Ecto neural progenitor cell (in vitro differentiated cells): Measurements from ENCODE around the gene RRP1.

Source experiments
- DNase-seq: peaks from one replicate; pipeline ENCODE4 v3.0.0-alpha.2; 2018; ENCODE audit warnings: low spot score

Gene RRP1

DNA sequence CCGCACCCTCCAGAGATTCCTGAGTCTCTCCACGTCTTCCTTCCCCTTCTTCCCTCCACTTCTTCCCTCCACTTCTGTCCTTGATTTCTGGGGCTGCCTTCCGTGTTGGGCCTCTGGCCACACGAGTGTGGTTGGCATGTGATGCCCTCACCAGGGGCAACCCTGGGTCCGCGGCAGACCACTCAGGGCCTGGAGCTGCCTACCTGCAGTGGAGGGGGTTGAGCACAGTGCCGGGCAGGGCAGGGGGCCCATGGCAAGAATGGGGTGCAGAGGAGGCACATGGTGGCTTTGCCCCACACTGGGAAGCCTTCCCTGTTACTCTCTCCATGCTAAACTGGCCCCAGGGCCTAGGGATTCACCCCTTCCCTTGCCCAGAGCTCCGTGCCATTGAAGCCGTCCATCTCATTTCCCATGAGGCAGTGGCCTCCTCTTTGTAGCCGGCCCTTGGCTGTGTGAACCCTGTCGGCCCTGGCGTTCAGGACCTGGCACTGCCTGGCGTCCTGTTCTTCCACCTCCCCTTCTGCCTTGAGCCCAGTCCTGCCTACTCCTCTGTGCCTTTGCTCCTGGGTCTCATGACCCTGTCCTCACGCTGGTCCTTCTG is 13.4 kb downstream of the RRP1 start:
- no peak for DNase-seq

DNA sequence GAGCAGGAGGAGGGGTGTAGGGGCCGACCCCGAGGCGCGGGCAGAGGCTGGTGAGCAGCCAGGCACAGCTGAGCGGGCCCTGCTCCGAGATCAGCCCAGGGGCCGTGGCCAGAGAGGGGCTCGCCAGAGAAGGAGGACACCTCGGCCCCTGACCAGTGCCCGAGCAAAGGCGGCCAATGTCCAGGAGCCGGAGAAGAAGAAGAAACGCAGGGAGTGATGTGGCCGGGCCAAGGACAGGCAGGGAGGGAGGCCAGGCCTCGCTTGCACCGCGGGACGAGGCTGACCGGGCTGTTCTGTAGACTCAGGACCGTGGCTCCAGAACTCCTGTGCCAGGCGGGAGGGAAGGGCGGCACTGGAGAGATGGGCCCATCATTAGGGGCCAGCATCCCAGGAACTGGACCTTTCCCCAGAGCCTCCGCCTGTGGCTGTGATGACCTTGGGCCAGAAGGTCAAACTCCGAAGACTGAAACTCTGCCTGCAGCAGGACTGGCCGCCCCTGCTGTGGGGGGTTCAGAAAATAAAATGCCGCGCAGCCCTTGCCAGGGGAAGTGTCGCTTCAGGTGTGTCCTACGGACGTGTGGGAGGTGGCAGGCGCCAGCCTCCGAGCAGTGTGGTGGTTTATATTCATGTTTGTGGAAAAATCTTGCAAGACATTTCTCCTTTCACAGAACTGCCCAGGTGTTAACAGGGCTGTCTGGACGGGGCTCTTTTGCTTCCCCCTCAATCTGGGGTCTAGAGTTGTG is 14.4 kb downstream of the RRP1 start:
- DNase-seq: no peak

DNA sequence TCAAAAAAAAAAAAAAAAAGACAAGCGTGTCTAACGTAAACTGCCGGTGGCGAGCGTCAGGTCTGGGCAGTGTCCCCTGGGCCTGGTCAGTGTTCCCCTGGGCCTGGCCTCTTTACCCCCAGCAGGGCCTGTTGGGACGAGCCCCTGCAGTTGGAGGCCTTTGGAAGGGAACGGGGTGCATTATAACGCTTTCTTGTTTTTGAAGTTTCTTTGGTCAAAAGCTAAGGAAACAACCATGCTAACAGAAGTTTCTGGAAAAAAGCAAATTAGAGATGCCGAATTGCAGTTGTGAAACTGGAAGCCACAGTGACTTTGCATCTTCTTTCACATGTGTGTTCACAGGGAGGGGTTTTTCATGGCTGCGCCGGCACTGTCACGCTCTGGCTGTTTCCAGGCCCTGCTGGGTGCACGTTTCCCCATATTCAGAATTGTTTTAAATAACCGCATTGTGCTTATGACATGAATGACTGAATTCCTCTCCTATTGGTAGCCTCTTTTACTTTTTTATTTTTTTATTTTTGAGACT is 16.0 kb downstream of the RRP1 start:
- DNase-seq: no peak

DNA sequence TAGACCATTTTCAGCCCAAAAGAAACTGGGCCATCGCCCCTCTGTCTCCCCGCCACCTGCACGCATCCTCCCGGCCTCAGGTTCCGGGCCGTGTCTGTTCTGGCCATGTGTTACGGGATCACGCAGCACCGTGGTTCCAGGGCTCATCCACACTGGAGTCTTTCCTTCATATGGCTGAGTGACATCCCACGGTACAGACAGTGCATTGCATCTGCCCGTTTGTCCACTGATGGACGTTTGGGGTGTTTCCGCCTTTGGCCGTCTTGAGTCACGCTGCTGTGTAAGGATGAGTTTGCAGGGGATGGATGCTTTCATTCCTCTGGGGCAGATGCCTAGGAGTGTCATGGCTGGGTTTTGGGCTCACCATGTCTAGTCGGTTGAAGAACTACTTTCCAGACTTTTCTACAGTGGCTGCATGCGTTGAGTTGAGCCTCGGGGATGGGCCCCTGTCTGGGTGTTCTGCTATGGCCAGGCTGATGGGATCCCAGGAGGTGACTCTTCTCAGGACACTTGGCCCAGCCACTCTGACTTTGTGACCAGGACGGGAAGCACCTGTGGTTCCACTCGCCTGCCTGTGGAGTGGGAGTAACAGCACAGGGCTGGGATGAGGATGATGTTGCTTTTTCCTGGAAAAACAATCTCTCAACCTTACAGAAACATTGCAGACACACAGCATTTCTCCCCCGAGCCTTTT is 16.8 kb downstream of the RRP1 start:
- no peak for DNase-seq

DNA sequence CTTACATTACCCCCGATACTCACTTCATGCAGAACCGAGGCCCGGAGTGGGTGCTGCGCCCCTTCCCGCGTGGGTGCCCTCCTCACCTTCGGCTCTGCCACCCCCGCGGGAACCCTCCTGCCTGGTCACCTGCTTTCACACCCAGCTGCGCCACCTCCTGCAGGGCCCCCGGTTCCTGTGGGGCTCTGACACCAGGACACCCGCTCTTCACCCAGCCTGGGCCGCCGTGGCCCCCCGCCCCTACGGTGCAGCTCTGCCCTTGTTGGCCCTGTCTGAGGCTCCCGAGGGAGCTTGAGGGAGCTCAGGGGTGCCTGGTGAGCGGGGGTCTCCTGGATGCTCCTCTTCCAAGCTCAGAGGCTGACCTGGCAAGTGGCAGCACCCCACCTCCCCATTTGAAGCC is 19.0 kb downstream of the RRP1 start:
- no peak for DNase-seq

DNA sequence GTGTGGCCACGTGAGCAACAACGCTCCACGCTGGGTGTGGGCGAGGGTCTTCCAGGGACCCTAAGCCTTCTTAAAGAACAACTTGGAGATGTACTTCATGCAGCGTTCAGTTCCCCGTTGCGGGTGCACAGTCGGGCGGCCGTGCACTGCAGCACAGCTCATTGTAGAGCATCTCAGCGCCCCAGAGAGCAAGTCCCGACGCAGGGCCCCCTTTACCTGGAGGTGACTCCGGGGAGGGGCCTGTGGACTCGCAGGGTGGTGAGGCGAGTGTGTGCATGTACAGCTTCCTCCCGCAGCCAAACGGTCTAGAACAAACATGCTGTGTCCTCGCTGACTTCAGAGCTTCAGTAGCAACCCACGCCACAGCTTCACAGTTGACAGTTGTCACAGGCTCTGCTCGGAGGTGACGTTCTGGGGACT is 19.5 kb downstream of the RRP1 start:
- DNase-seq: no peak

DNA sequence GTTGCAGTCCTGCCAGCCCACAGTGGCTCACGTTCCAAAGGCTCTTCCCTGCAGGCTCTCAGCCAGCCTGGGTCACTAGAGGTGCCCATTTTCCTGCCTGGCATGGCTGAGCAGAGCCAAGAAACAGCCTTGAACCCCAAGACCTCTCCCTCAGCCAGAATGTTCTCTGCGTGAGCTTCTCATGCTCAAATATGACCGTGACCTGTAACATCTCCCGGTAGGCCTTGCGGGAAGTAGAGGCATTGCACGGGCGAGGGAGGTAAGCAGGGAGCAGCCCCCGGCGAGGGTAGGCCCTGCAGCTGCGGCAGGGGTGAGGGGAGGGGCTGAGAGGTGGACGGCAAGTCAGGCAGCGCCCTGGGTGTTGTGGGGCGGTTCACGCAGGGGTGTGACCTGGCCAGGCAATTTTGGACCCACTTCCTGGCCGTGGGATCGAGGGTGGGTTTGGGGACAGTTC is 20.0 kb downstream of the RRP1 start:
- no peak for DNase-seq

DNA sequence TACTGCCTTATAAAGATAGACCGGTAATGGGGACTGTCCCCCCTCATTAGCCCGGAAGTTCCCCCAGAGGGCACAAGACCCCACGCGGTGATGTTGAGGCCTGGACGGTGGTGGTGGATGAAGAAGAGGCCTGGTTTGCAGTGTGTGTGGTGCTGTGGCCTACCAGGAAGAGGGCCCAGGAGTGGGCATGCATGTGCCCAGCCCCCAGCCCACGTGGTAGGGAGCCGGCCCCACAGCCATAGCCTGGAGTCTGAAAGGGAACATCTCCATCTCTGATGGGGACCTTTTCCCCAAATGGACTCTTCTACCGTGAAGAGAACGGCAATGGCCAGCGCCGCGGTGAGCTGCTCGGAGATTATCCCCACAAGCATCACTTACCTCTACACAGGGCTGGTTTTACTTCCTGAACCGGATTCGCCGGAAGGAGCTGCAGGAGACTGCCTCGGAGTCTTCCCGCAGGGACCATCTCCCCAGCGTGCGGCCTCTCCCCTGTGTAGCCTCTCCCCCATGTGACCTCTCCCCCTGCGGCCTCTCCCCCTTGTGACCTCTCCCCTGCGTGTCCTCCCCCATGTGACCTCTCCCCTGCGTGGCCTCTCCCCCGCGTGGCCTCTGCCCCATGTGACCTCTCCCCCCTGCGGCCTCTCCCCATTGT is 20.6 kb downstream of the RRP1 start:
- DNase-seq: no peak

DNA sequence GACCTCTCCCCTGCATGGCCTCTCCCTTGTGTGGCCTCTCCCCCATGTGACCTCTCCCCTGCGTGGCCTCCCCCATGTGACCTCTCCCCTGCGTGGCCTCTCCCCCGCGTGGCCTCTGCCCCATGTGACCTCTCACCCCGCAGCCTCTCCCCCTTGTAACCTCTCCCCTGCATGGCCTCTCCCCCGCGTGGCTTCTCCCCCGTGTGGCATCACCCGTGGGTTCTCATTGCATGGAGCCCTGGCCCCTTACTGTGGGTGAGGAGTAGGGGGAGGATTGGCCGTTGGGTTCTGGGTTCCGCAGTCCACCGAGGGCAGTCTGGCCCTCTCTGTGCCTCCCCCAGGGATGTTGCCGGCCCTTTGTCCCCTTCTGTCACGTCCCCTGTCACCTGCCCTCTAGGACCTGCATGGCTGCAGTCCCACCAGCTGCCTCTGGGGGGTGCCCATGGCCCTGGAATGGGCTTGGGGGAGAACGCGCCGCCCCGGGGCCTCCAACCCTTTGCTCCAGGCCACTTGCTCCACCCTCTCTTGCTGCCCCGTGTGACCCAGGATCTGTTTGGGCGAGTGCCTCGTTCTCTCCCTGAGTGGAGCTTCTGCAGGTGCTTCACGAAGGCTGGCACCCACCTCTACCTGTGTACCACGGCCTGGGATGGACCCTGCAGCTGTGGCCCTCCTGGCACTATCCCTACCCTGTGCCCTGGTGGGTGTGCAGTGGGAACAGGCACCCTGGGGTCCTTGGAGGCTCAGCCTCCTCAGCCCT is 21.3 kb downstream of the RRP1 start:
- DNase-seq: peak; percentile 95

DNA sequence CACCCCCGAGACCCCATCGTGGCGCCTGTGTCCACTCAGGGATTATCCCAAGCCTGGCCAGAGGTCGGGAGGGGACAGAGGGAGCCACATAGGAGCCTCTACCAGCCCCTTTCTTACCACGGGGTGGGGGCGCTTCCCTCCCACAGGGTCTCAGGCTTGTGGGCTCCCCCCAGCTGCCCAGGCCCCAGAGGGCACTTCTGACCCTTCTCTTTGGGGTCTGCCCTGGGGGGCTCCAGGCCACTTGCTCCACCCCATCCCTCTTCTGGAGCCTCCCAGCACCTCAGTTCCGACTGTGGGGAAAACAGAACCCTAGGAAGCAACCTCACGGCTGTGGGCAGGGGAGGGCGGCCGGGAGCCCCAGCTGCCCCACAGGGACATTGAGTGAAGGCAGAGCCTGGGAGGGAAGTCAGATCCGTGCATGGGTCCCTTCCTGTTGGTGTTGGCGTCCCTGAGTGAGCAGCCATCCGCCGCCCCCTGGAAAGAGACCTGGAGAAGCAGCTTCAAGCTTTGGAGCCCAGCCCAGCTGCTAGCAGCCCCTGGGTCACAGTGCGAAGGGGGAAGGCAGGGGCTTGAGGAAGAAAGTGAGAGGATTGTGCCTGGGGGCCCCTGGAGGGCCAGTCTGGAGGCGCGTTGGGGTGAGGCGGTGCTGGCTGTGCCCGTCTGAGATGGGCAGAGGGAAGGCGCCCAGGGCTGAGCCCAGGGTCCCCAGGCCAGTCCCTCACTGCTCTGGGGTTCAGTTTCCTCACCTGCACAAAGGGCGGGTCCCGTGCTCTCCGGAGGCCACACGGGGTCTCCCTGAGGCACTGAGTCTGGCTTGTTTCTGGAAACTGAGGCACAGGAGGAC is 22.1 kb downstream of the RRP1 start:
- DNase-seq: no peak

DNA sequence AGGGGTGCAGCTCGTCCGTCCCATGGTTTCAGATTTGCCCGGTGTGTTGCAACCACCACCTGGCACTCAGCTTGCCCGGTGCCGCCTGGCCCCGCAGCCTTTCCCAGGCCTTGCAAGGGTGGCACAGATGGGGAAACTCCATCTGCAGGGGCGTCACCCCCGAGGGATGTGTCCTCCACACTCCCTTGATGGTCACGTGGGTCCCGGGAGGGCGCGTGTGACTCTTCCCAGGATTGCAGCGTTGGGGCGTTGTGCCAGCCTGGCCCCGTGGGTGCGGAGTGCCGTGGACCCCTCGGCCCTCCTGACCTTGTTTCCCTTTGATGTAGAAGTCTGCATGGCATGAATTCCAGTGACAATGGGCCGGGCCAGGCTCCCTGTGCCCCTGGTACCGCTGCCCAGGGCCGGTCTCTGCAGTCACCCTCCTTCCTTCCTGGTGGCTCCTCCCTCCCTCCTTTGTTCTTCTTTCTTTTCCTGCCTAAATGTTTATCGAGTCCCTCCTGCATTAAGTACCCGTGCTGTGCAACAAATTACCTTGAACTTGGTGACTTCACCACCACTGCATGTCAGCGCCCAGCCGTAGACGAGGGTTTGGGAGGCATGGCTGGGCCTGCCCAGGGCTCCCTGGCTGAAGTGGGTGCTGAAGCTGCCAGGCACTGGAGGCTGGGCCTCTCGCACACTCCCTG is 22.9 kb downstream of the RRP1 start:
- DNase-seq: no peak

DNA sequence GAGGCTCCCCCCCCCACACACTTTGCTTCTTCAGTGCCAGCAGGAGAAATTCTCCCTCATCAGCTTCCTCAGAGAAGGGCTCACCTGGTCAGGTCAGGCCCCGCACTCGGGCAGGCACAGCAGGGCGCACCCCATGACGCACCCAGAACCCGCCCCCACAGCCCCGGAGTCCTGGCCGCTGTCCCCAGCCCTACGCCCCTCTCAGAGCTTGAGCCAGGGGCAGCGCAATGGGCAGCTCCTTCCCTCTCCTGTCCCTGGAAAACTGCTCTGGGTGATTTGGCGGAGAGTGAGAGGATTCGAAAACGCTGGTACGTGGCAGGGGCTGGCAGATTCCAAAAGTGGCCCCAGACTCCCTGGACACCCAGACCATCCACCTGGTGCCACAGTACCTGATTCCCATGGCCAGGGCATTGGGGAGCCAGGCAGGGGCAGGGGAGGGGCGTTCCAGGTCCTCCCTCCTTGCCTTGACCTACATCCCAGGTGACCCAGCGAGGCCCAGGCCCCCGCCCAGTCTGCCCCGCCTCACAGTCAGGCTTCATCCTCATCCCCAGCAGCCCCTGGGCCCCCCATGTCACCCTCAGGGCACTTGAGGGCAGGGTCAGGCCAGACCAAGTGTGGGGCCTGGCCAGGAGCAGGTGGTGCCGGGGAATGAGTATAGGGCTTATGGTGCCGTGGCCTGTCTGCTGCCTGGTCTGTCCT is 23.7 kb downstream of the RRP1 start:
- DNase-seq: no peak

DNA sequence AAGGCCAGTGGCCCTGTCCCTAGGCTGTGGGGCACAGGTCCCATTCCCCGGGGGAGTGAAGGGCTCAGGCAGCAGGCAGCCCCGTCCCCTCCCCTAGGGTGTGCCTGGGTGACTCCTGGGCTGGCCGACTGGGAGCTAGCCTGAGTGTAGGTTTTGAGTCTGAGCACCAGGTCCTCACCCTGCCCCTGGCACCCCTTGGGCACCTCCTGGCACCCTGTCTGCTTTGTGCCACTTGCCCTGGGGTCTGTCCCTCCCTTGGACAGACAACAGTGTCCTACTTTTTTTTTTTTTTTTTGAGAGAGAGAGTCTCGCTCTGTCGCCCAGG is 24.2 kb downstream of the RRP1 start:
- DNase-seq: no peak

DNA sequence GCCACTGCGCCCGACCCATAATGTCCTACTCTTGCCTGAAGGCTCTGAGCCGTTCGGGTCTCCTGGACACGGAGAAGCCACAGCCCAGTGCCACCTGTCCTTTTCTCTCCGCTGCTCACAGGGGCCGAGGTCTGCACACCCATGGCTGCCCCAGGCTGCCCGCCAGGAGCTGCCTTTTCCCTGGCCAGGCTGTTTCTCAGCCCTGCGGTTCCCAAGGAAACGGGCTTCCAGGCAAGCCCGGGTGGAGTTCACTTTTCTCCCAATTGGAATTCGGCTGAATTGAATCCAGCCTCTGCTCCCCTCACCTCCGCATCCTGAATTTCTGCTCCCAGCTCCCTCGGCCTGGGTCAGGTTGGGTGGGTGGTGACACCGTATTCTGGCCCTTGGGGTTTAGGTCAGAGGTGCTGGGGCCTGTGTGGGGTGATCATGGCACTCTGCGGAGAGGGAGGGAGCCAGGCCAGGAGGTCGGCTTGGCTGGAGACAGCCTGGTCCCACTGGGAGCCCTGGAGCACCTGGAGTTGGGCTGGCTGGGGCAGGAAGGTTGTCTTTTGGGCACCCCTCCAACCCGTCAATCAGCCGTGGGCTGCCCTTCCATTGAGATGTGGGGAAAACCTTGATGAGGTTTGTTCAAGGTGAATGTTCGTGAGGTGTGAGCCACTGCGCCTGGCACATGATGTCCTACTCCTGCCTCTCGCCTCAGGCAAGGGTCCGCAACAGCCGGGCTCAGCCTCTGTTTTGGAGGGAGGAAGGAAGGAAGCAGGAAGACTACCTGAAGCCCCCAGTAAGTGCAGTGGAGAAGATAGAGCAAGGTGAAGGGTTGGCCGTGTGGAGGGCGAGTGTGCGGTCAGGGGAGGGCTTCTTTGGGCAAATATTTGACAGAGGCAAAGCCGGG is 25.1 kb downstream of the RRP1 start:
- no peak for DNase-seq

DNA sequence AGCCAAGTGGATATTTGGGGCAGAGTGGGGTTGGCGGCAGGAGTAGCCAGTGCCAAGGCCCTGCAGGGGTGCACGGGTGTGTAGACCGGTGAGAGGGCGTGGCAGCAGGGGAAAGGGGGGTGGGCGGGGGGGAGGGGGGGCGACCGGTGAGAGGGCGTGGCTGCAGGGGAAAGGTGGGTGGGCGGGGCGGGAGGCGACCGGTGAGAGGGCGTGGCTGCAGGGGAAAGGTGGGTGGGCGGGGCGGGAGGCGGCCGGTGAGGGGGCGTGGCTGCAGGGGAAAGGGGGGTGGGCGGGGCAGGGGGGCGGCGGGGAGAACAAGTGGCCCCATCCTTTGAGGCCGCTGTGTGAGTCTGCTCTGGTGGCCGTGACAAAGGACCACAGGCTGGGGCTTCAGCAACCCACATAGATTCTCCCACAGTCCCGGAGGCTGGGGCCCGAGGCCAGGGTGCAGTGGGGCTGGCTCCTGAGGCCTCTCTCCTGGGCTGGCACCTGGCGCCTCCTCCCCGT is 25.8 kb downstream of the RRP1 start:
- DNase-seq: no peak

DNA sequence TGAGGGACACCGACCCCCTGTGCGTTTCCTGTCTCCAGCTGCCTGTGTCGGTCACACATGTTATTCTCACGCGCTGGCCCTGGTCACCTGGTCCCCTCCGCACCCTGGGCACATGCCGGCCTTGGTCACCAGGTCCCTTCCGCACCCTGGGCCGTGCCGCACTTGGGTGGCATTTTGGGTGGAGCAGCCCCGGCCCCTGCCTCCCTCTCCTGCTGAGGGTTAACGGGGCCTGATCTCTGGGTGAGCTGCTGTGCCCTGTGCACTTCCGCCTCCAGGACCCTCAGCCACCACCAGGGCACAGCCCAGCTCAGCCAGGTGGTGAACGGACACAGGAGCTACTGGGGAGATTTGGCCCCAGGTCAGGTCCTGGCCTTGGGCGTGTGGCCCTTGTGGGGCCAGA is 26.6 kb downstream of the RRP1 start:
- no peak for DNase-seq

DNA sequence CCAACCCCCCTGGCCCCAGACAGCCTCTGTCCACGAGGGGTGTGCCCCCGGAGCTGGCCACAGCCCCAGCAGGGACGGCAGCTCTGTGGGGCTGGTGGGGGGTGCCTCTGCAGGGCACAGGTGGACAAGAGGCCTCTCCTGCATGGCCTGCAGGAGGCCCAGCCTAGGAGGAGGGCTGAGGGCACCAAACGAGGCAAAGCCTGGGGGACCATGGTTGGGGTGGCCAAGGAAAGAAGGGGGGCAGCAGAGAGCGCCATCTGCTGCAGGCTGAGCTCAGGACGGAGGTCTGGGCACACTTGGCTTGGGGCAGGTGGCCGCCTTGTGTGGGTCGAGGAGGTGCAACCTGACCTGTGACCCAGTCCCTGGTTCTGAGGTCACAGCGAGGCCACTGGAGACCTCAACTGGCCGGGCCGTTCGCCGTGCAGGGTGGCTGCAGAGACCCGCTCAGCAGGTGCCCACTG is 27.3 kb downstream of the RRP1 start:
- no peak for DNase-seq
